Fibroblast of lung (primary cell): Measurements from ENCODE around the gene VARS2. TPM values are rescaled to one million over a fixed set of nuclear protein-coding genes. Genes with fewer than 3 reads are reported as not detected.

Source experiments
- DNase-seq, 2 donors: peaks; one replicate each; pipeline versions ENCODE4 v3.0.0 to v3.0.0-alpha.2; 2010; ENCODE audit warnings: low read depth in 2 of 2
- H2AFZ ChIP-seq: 2 replicates; pipeline ENCODE4 v1.5.1; 2012; ENCODE audit warnings: low read length, control low read depth, inconsistent platforms
- H3K27ac ChIP-seq: 2 replicates; pipeline ENCODE4 v1.5.1; 2011; ENCODE audit warnings: low read length, control low read depth; ENCODE audit not compliant: insufficient read depth
- H3K27me3 ChIP-seq: 2 replicates; pipeline ENCODE4 v1.5.1; 2011; ENCODE audit warnings: mild to moderate bottlenecking, low read length; ENCODE audit not compliant: control insufficient read depth, insufficient read depth
- H3K36me3 ChIP-seq: 2 replicates; pipeline ENCODE4 v1.5.1; 2011; ENCODE audit warnings: low read length; ENCODE audit not compliant: control insufficient read depth, insufficient read depth
- H3K4me1 ChIP-seq: 2 replicates; pipeline ENCODE4 v1.5.1; 2011; ENCODE audit warnings: low read length; ENCODE audit not compliant: control insufficient read depth, insufficient read depth; ENCODE audit errors: extremely low read depth
- H3K4me2 ChIP-seq: 2 replicates; pipeline ENCODE4 v1.5.1; 2011; ENCODE audit warnings: low read length, control low read depth; ENCODE audit not compliant: insufficient read depth; ENCODE audit errors: extremely low read depth
- H3K4me3 ChIP-seq, 4 experiments: fragments of 200-600 bp in 1 of 4; sonication (generic) in 1 of 4; replicated peaks in 1 of 4; 2 replicates each; pipeline ENCODE4 v1.5.1; 2011 to 2016; ENCODE audit warnings: low read length in 4 of 4, low read depth in 3 of 4, mild to moderate bottlenecking in 3 of 4, control low read depth in 2 of 4, inconsistent platforms in 1 of 4, mixed read lengths in 1 of 4; ENCODE audit not compliant: insufficient read depth in 1 of 4; ENCODE audit errors: control extremely low read depth in 1 of 4
- H3K79me2 ChIP-seq: 2 replicates; pipeline ENCODE4 v1.5.1; 2012; ENCODE audit warnings: mild to moderate bottlenecking, low read length, inconsistent platforms; ENCODE audit not compliant: control insufficient read depth, insufficient read depth
- H3K9ac ChIP-seq: 2 replicates; pipeline ENCODE4 v1.5.1; 2011; ENCODE audit warnings: mild to moderate bottlenecking, low read length, control low read depth; ENCODE audit not compliant: insufficient read depth
- H3K9me3 ChIP-seq: 2 replicates; pipeline ENCODE4 v1.5.1; 2012; ENCODE audit warnings: low read depth, low read length; ENCODE audit not compliant: control insufficient read depth, insufficient read depth
- H4K20me1 ChIP-seq: 2 replicates; pipeline ENCODE4 v1.5.1; 2011; ENCODE audit warnings: low read length; ENCODE audit not compliant: control insufficient read depth, insufficient read depth; ENCODE audit errors: extremely low read depth
- EZH2 ChIP-seq: IDR thresholded peaks from 2 replicates; pipeline ENCODE4 v1.5.1; 2012; ENCODE audit warnings: low read length, control low read depth, mild to moderate bottlenecking; ENCODE audit errors: missing control alignments
- polyA plus RNA-seq, 2 donors: library from polyadenylated mRNA; depleted of rRNA in 1 of 2; stranded (reverse) in 1 of 2; unstranded in 1 of 2; fragments of >200 nt; gene quantifications; 2 replicates each; pipeline ENCODE4 v1.2.1, GENCODE V29; 2011 to 2012; ENCODE audit warnings: missing spikeins in 1 of 2
- total RNA-seq: library from RNA; depleted of rRNA; stranded (reverse); fragments of >200 nt; gene quantifications from 2 replicates; pipeline ENCODE4 v1.2.1, GENCODE V29; 2014
- TF ChIP-seq, protein P1 (sequence below), 2 donors: IDR thresholded peaks in 1 of 2; conservative IDR thresholded peaks in 1 of 2; 1 replicate in 1 of 2; 2 replicates in 1 of 2; pipeline ENCODE4 v1.5.1; 2011 to 2012; ENCODE audit warnings: low read length in 2 of 2, control low read depth in 1 of 2, inconsistent platforms in 1 of 2, low read depth in 1 of 2, mild to moderate bottlenecking in 1 of 2

VARS2 gene
- total and polyA plus RNA-seq, 2 donors (not counting 1 experiment from before 2014, with no cell fraction given): 6.8 to 20.5 TPM

DNA sequence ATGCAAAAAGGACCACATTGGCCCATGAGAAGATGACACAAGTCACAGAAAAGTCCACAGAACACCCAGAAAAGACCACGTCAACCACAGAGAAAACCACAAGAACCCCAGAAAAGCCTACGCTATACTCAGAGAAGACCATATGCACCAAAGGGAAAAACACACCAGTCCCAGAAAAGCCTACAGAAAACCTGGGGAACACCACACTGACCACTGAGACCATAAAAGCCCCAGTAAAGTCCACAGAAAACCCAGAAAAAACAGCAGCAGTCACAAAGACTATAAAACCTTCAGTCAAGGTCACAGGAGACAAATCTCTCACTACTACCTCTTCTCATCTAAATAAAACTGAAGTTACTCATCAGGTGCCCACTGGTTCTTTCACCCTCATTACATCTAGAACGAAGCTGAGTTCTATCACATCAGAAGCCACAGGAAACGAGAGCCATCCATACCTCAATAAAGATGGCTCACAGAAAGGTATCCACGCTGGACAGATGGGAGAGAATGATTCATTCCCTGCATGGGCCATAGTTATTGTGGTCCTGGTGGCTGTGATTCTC is 38.0 kb downstream of the VARS2 start:
- Histone ChIP-seq H3K27me3 (peaks cover 28% of the 10 kb centered on the region), H3K27ac (no peak overlapping the region), H3K9me3 (no peaks in the 10 kb centered on the region), H3K4me1 (no peaks in the 10 kb centered on the region), H3K36me3 (no peaks in the 10 kb centered on the region), H2AFZ (no peak overlapping the region), H3K9ac (no peak overlapping the region), H3K4me2 (no peak overlapping the region), H3K4me3 (no peak overlapping the region), H4K20me1 (no peaks in the 10 kb centered on the region), H3K79me2 (no peaks in the 10 kb centered on the region)
- TF ChIP-seq EZH2: no peak
- no peak for DNase-seq

DNA sequence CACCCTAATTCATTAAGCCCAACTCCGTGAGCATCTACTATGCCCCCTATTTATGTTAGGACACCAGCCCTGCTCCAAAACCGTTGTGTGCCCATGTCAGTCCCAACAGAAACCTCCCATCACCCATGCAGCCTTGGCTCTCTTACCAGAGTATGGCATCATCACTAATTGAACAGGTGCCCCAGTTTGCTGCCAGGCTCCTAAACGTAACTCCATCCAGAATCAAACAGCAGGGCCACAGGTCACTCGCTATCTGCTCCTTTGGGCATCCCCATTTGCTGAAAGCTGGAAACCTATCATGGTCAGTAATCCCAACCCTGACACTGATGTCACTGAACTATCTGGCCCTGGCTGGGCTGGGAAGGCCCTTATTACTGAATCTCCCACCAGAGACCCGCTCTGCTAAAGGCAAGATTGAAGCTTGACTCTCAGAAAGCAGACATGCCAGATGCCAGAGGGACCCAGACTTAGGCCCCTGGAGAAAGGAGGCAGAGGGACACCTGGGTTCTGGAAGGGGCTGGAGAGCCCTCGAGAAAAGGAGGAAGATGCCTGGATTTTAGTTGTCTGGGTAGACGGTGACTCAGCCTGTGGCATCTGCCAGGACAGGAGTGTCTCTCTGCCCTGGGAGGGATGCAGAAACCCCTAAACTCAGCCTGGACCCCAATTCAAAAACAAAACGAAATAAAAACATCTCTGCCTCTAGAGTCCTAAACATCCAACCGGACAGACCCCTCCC is 40.8 kb downstream of the VARS2 start:
- no peaks in the 10 kb centered on the region for H3K4me1 ChIP-seq
- H3K9me3 ChIP-seq: no peaks in the 10 kb centered on the region
- H2AFZ ChIP-seq: no peak overlapping the region
- H3K27ac ChIP-seq: no peak overlapping the region
- peak overlapping the region in 3 of 4 experiments; percentile 41 to 47 (median 43) for H3K4me3 ChIP-seq
- peak overlapping the region; percentile 77 for H3K4me2 ChIP-seq
- no peak overlapping the region for H3K9ac ChIP-seq
- H3K36me3 ChIP-seq: no peaks in the 10 kb centered on the region
- H3K27me3 ChIP-seq: peaks cover 26% of the 10 kb centered on the region
- no peaks in the 10 kb centered on the region for H4K20me1 ChIP-seq
- no peak for TF ChIP-seq EZH2
- no peak for DNase-seq
- no peaks in the 10 kb centered on the region for H3K79me2 ChIP-seq

DNA sequence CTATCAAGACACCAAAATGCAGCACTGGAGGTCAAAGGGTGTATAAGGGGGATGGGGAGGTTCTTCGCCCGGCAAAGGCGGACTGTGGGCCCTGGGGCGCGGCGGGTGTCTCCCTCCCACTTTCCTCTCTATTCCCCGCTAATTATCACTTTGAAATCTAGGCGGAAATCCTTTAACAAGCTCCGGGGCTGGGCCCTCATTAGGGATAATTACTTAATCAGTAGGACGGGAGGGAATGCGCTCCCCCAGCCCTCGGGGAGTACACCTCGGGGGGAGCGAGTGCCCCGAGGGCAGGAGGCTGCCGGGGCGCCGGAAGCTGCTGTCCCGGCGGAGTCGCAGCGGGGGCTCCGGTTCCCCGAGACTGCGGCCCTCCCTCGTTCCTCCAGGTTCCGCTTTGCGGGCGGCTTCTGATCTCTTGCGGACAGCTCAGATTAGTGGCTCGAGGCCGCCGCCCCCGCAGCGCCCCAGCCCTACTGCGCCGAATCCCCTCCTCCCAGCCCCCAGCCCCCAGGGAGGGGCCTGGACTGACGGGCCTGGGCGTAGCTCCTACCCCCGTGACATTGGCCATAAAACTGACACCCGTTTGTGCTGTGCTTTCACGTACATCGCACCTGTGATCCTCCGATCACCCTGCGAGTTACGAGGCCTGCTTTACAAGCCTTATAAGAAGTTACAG is 41.5 kb downstream of the VARS2 start:
- no peaks in the 10 kb centered on the region for H3K79me2 ChIP-seq
- H3K9me3 ChIP-seq: no peaks in the 10 kb centered on the region
- peak overlapping the region; percentile 77 for H3K4me2 ChIP-seq
- peak overlapping the region; percentile 32 to 47 (median 42) for H3K4me3 ChIP-seq
- H3K27ac ChIP-seq: no peak overlapping the region
- TF ChIP-seq EZH2: no peak
- TF ChIP-seq, protein P1, sequence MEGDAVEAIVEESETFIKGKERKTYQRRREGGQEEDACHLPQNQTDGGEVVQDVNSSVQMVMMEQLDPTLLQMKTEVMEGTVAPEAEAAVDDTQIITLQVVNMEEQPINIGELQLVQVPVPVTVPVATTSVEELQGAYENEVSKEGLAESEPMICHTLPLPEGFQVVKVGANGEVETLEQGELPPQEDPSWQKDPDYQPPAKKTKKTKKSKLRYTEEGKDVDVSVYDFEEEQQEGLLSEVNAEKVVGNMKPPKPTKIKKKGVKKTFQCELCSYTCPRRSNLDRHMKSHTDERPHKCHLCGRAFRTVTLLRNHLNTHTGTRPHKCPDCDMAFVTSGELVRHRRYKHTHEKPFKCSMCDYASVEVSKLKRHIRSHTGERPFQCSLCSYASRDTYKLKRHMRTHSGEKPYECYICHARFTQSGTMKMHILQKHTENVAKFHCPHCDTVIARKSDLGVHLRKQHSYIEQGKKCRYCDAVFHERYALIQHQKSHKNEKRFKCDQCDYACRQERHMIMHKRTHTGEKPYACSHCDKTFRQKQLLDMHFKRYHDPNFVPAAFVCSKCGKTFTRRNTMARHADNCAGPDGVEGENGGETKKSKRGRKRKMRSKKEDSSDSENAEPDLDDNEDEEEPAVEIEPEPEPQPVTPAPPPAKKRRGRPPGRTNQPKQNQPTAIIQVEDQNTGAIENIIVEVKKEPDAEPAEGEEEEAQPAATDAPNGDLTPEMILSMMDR (conservative IDR thresholded peaks at IDR 0.05 in 1 of 2, IDR thresholded peaks at IDR 0.05 in 1 of 2; ENCODE audit: low read depth in 1 of 2, low read length in 2 of 2): no peak
- H3K4me1 ChIP-seq: no peaks in the 10 kb centered on the region
- H3K36me3 ChIP-seq: no peaks in the 10 kb centered on the region
- H3K9ac ChIP-seq: peak overlapping the region; percentile 49
- peak; percentile 22 to 44 for DNase-seq
- peaks cover 26% of the 10 kb centered on the region for H3K27me3 ChIP-seq
- H4K20me1 ChIP-seq: no peaks in the 10 kb centered on the region
- peak overlapping the region; percentile 73 for H2AFZ ChIP-seq
